Brain microvascular endothelial cell (primary cell): ENCODE results near the gene MRPL24.

Experiments used
- DNase-seq: peaks from one replicate; pipeline ENCODE4 v3.0.0-alpha.2; 2020
- H3K27ac ChIP-seq: fragments of 250-450 bp; sonication (Bioruptor Pico); 2 replicates; pipeline ENCODE4 v1.5.1; 2020; ENCODE audit warnings: mild to moderate bottlenecking, moderate library complexity
- H3K27me3 ChIP-seq: fragments of 250-450 bp; sonication (Bioruptor Pico); replicated peaks from 2 replicates; pipeline ENCODE4 v1.5.1; 2020; ENCODE audit warnings: mild to moderate bottlenecking
- H3K36me3 ChIP-seq: fragments of 250-450 bp; sonication (Bioruptor Pico); replicated peaks from 2 replicates; pipeline ENCODE4 v1.5.1; 2020; ENCODE audit warnings: mild to moderate bottlenecking
- H3K4me3 ChIP-seq: 2 replicates; pipeline ENCODE4 v1.5.1; 2011; ENCODE audit warnings: low read depth, mild to moderate bottlenecking, control low read depth, low read length, moderate library complexity
- CTCF ChIP-seq: IDR thresholded peaks from 2 replicates; pipeline ENCODE4 v1.5.1; 2011; ENCODE audit warnings: low read depth, mild to moderate bottlenecking, moderate library complexity, low read length, control low read depth, inconsistent platforms; ENCODE audit errors: missing control alignments
- in situ Hi-C: cut with HindIII; loops from 2 replicates; pipeline ENCODE4 v1.10.0; 2017; ENCODE audit warnings: low sequenced_read_pairs, low pct_ligation_motif_present

MRPL24 gene

GRCh38 chr1:156781585-156782186 lies 40.8 kb upstream of the MRPL24 start:
- peak; percentile 20 for DNase-seq
- no peak for TF ChIP-seq CTCF
- Histone ChIP-seq H3K27me3 (no peaks in the 10 kb centered on the region), H3K36me3 (peaks cover 17% of the 10 kb centered on the region), H3K27ac (peak overlapping the region; percentile 23), H3K4me3 (no peak overlapping the region)
- in situ Hi-C loops = no loop called here

- Histone ChIP-seq H3K27ac (no peak overlapping the region), H3K36me3 (no peaks in the 10 kb centered on the region), H3K27me3 (no peaks in the 10 kb centered on the region), H3K4me3 (no peak overlapping the region)
- DNase-seq = no peak
- TF ChIP-seq CTCF = no peak
- in situ Hi-C loops = no loop called here
Observed at GRCh38 chr1:156777573-156777972, 36.7 kb upstream of the MRPL24 start.

GRCh38 chr1:156776942-156777341 lies 36.1 kb upstream of the MRPL24 start:
- Histone ChIP-seq H3K27ac (no peak overlapping the region), H3K4me3 (no peak overlapping the region), H3K27me3 (no peaks in the 10 kb centered on the region), H3K36me3 (no peaks in the 10 kb centered on the region)
- in situ Hi-C loops = no loop called here
- TF ChIP-seq CTCF = no peak
- no peak for DNase-seq

GRCh38 chr1:156775799-156776198 lies 34.9 kb upstream of the MRPL24 start:
- no peak overlapping the region for H3K27ac ChIP-seq
- DNase-seq = no peak
- H3K4me3 ChIP-seq = no peak overlapping the region
- no peak for TF ChIP-seq CTCF
- H3K27me3 ChIP-seq = no peaks in the 10 kb centered on the region
- in situ Hi-C loops = no loop called here
- H3K36me3 ChIP-seq = peaks cover under 1% of the 10 kb centered on the region

- in situ Hi-C loops = no loop called here
- H3K4me3 ChIP-seq = no peak overlapping the region
- no peaks in the 10 kb centered on the region for H3K27me3 ChIP-seq
Observed at GRCh38 chr1:156773607-156774006, 32.7 kb upstream of the MRPL24 start.

More at GRCh38 chr1:156773607-156774006, 32.7 kb upstream of the MRPL24 start:
- TF ChIP-seq CTCF = no peak
- Histone ChIP-seq H3K27ac (no peak overlapping the region), H3K36me3 (peaks cover 9% of the 10 kb centered on the region)
- no peak for DNase-seq
